ENCODE results near the gene SCUBE1. TPM values are rescaled to one million over a fixed set of nuclear protein-coding genes. Genes with fewer than 3 reads are reported as not detected.

The SCUBE1 gene
- total and polyA plus RNA-seq, 2 donors from 2014 or later: 2.3 to 7.1 TPM

DNA sequence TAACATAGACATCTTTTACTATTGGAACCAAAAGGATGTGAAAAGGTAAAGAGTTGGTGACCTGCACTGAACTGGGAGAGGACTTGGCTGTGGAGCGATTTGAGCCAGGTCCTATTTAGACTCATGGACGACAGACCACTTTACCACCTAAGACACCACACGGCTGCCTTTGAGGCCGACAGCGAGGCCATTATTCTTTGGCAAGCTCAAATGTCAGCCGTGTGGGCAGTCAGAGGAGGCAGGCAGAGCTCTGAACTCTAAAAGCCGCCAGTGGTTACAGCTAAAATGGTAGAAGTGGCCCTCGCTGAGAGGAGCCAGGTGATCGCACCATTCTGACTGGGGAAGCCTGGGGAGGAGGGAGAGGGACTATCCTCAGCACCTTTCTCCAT is 50.5 kb downstream of the SCUBE1 start:
- no peaks in the 10 kb centered on the region for H3K9me3 ChIP-seq (ENCODE audit: control insufficient read depth in 2 of 3, insufficient read depth in 1 of 3, low read length in 3 of 3)
- no peaks in the 10 kb centered on the region for H3K27me3 ChIP-seq (ENCODE audit: control insufficient read depth, insufficient read depth, low read length)
- no peak overlapping the region for H3K4me3 ChIP-seq (ENCODE audit: low read length in 3 of 3)
- TF ChIP-seq CTCF (IDR thresholded peaks at IDR 0.05; ENCODE audit: borderline replicate concordance, extremely low read depth, insufficient read depth): no peak
- H3K27ac ChIP-seq (ENCODE audit: low read depth in 2 of 2, low read length in 2 of 2): no peak overlapping the region
- intact Hi-C loops (cut with DNase I): no loop called here
- no peak for FAIRE-seq
- no peaks in the 10 kb centered on the region for H3K36me3 ChIP-seq (ENCODE audit: control insufficient read depth in 2 of 3, insufficient read depth in 3 of 3, low read length in 3 of 3)
- DNase-seq: peak in 4 of 5 donors; percentile 48 to 74 (median 64)
- H3K9ac ChIP-seq (ENCODE audit: low read length in 3 of 3): no peak overlapping the region
- H3K4me1 ChIP-seq (ENCODE audit: control insufficient read depth in 2 of 3, insufficient read depth in 2 of 3, low read depth in 1 of 3, low read length in 3 of 3): peaks cover 7 to 46% (median 35%) of the 10 kb centered on the region in 3 donors

GRCh38 chr22:43291381-43291780 is 51.8 kb downstream of the SCUBE1 start:
- Histone ChIP-seq H3K36me3 (ENCODE audit: control insufficient read depth in 2 of 3, insufficient read depth in 3 of 3, low read length in 3 of 3) (no peaks in the 10 kb centered on the region), H3K27ac (ENCODE audit: low read depth in 2 of 2, low read length in 2 of 2) (no peak overlapping the region), H3K9ac (ENCODE audit: low read length in 3 of 3) (no peak overlapping the region), H3K4me3 (ENCODE audit: low read length in 3 of 3) (no peak overlapping the region), H3K9me3 (ENCODE audit: control insufficient read depth in 2 of 3, insufficient read depth in 1 of 3, low read length in 3 of 3) (no peaks in the 10 kb centered on the region), H3K4me1 (ENCODE audit: control insufficient read depth in 2 of 3, insufficient read depth in 2 of 3, low read depth in 1 of 3, low read length in 3 of 3) (peaks cover 7 to 39% (median 23%) of the 10 kb centered on the region in 3 donors), H3K27me3 (ENCODE audit: control insufficient read depth, insufficient read depth, low read length) (no peaks in the 10 kb centered on the region)
- intact Hi-C loops (cut with DNase I): no loop called here
- TF ChIP-seq CTCF (IDR thresholded peaks at IDR 0.05; ENCODE audit: borderline replicate concordance, extremely low read depth, insufficient read depth): no peak
- FAIRE-seq (no peak), DNase-seq (no peak)

DNA sequence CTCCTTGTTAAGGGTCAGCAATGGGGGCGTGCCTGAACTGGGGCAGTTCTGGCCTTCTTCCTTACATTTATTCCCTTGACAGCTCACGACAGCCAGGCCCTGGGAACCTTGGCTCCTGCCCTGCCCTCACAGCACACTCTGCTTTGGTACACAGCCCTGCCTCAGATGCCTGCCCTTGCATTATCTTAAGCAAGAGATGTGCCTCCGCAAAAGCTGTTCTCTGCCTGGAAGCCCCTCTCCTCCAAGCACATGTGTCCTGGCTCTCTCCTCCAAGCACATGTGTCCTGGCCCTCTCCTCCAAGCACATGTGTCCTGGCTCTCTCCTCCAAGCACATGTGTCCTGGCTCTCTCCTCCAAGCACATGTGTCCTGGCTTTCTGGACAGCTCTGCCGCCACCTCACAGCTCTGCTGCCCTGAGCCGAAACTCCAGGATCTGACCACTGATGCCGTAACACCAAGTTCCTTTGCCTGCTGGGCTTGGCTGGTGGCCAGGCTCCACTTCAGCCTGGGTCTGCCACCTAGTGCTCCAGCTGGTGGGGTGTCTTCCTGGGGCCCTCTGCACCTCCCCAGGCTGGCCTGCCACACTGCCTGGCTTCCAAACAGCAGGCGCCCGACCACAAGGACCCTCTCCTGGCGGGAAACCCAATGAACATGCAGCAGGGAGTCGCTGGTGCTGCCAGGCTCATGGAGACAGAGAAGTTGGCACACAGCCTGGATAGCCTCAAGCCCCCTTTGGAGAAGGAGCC is 53.0 kb downstream of the SCUBE1 start:
- peak overlapping the region in 1 of 3 donors; percentile 26 for H3K9ac ChIP-seq (ENCODE audit: low read length in 3 of 3)
- DNase-seq (peak in 1 of 5 donors; percentile 58), FAIRE-seq (no peak)
- H3K27me3 ChIP-seq (ENCODE audit: control insufficient read depth, insufficient read depth, low read length): no peaks in the 10 kb centered on the region
- no peaks in the 10 kb centered on the region for H3K36me3 ChIP-seq (ENCODE audit: control insufficient read depth in 2 of 3, insufficient read depth in 3 of 3, low read length in 3 of 3)
- intact Hi-C loops (cut with DNase I): no loop called here
- H3K9me3 ChIP-seq (ENCODE audit: control insufficient read depth in 2 of 3, insufficient read depth in 1 of 3, low read length in 3 of 3): no peaks in the 10 kb centered on the region
- H3K4me3 ChIP-seq (ENCODE audit: low read length in 3 of 3): peak overlapping the region in 1 of 3 donors; percentile 46
- peaks cover 7 to 30% (median 16%) of the 10 kb centered on the region in 3 donors for H3K4me1 ChIP-seq (ENCODE audit: control insufficient read depth in 2 of 3, insufficient read depth in 2 of 3, low read depth in 1 of 3, low read length in 3 of 3)
- H3K27ac ChIP-seq (ENCODE audit: low read depth in 2 of 2, low read length in 2 of 2): peak overlapping the region in 1 of 2 donors; percentile 35
- no peak for TF ChIP-seq CTCF (IDR thresholded peaks at IDR 0.05; ENCODE audit: borderline replicate concordance, extremely low read depth, insufficient read depth)

All from kidney (tissue), 14 donors.